ENCODE data around the gene AKIRIN2.
"Not testable (repeated sequence)": the region's sequence is repeated elsewhere in the genome, so short reads cannot be mapped to it uniquely, and the experiment has no call there.

Gene AKIRIN2

DNA sequence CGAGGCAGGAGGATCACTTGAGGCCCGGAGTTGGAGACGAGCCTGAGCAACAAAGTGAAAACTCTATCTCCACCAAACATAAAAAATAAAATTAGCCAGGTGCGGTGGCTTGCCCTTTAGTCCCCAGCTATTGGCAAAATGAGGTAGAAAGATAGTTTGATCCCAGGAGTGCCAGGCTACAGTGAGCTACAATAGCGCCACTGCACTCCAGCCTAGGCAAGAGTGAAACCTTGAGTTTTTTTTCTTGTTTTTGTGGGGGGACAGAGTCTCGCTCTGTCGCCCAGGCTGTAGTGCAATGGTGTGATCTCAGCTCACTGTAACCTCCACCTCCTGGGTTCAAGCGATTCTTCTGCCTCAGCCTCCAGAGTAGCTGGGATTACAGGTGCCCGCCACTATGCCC lies 14.1 kb downstream of the AKIRIN2 start:
- DNase-seq (ENCODE audit: low read depth in 2 of 2, low spot score in 1 of 2), result not testable (repeated sequence)

DNA sequence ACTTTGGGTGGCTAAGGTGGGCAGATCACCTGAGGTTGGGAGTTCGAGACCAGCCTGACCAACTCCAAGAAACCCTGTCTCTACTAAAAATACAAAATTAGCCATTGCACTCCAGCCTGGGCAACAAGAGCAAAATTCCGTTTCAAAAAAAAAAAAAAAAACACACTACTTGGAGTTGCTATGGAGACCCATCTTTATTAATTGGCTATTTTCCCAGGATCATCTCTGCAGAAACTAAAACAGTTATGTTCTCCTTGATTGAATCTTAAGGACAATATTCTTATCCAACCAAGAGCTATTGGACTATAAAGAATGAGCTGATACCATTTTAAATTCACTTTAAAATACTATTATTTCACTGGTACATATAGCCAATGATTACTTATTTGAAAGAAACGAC lies 14.7 kb downstream of the AKIRIN2 start:
- DNase-seq (ENCODE audit: low read depth in 2 of 2, low spot score in 1 of 2), result no peak

DNA sequence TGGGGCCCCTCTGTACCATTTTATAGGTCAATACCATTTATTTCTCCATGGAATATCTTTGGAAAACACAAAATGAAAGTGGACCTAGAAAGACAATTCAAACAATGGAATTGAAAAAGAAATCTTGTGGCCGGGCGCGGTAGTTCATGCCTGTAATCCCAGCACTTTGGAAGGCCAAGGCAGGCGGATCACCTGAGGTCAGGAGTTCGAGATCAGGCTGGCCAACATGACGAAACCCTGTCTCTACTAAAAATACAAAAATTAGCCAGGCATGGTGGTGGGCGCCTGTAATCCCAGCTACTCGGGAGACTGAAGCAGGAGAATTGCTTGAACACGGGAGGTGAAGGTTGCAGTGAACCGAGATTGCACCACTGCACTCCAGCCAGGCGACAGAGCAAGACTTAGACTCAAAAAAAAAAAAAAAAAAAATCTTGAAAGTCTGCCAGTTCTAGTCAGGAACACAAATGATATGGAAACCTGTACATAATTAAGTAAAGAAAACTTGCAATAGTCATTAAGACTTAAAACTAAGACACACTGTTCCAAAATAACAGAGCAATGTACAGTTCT lies 15.3 kb downstream of the AKIRIN2 start:
- not testable (repeated sequence) for DNase-seq (ENCODE audit: low read depth in 2 of 2, low spot score in 1 of 2)

DNA sequence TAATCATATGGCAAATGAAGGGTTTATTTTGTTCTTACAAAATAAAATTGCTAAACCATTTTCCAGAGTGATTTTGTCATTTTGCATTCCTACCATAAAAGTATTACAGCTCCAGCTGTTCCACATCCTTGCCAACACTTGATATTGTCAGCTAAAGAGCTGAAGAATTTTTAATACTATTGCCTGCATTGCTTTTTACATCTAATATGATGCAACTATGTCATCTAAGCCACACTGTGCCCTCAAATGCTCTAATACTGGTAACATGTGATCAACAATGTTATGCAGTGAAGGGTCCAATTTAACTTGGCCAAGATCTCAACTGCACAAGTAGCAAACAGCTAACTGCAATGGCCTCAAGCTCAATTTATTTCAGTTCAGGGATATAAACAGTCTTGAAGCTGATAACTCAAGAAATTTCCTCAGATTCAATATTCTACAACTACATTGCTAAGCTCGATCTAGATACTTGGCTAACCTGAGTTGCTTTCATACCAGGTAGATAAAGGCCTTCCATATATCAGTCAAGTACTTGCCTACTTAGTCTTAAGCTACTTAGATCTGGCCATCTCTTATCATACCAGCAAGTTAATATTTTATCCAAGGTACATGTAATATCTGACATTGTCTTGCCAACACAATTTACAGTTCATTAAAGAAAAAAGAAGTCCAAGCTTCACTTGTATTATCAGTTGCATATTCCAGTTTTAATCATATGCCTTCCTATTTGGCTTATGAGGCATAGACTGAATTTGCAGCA lies 17.0 kb downstream of the AKIRIN2 start:
- DNase-seq (ENCODE audit: low read depth in 2 of 2, low spot score in 1 of 2), result no peak

DNA sequence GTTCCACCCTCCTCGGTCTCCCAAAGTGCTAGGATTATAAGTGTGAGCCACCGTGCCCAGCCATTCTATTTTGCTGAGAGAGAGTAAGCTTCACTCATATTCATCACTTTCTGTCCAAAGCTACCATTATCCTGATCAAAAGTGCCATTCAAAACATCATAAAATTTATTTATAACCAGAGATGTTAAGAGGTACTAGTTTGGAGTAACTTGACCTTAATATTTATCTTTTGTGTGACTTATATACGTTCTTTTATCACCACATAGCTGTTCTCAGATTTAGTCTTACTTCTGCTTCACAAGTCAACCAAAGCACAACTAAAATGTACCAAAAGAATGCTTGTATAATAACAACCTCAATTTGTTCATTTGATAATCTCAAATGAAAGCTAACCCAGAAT lies 18.1 kb downstream of the AKIRIN2 start:
- no peak for DNase-seq (ENCODE audit: low read depth in 2 of 2, low spot score in 1 of 2)

DNA sequence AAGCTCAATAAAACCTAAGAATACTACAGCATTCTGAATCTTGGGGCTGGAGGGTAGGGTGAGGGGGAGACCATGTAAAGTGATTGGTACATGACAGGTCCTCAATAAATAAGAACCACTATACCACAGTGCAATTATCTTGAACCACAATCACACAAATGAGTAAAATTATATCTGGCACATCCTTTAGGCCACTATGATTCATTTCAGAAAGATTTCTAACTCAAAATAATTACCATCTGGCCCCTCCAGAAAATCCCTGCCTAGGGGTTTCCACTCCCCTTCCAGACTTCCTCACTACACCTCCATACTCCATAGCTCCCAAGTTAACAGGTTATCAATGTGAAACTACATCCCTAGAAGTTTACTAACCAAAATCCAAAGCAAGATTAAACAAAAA lies 19.7 kb downstream of the AKIRIN2 start:
- no peak for DNase-seq (ENCODE audit: low read depth in 2 of 2, low spot score in 1 of 2)

GRCh38 chr6:87675004-87675681 lies 26.9 kb downstream of the AKIRIN2 start:
- no peak for DNase-seq (ENCODE audit: low read depth in 2 of 2, low spot score in 1 of 2)

DNA sequence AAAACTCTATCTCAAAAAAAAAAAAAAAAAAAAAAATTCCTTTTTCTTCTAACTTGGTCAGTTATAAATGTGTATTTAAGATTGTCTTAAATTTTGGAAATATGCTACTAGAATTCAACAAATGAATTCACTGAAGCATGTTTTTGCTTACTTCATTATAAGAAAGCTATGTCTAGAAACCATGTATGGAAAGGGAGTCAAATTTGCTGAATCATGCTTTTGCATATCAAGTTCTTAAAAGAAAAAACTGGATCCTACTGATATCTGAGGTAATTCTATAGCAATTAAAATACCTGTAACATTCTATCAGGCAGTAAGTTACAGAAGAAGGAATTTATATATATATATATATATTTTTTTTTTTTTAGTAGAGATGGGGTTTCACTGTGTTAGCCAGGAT lies 27.7 kb downstream of the AKIRIN2 start:
- no peak for DNase-seq (ENCODE audit: low read depth in 2 of 2, low spot score in 1 of 2)

DNA sequence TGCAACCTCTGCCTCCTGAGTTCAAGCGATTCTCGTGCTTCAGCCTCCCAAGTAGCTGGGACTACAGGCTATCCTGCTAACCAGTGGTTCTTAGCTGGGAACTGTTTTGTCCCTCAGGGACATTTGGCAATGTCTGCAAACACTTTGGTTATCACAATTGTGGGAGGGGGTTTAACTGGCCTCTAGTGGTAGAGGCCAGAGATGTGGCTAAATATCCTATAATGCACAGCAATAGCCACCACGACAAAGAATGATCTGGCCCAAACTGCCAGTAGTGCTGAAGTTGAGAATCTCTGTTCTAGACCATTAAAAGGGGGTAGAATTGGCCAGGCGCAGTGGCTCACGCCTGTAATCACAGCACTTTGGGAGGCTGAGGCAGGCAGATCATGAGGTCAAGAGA lies 28.8 kb downstream of the AKIRIN2 start:
- DNase-seq (ENCODE audit: low read depth in 2 of 2, low spot score in 1 of 2), result no peak

GRCh38 chr6:87672641-87673040 lies 29.4 kb downstream of the AKIRIN2 start:
- no peak for DNase-seq (ENCODE audit: low read depth in 2 of 2, low spot score in 1 of 2)

- DNase-seq (ENCODE audit: low read depth in 2 of 2, low spot score in 1 of 2), result no peak
Observed at GRCh38 chr6:87671555-87672029, 30.4 kb downstream of the AKIRIN2 start.

DNA sequence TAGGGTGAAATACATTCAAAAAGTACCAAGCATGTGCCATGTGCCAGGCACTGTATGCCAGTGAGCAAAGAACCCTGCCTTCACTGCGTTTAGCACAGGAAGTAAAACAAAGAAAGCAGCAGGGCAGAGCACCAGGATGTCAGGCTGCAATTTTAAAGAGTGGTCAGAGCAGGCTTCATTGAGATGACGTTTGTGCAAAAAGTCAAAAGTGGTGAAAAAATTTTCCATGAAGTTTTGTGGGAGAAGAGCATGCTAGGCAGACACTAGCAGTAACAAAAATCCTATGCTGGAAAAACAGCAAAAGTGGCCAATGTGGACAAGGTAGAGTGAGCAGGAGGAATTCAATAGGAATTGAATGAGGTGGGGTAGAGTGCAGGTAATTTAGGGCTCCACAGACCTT lies 31.3 kb downstream of the AKIRIN2 start:
- DNase-seq (ENCODE audit: low read depth in 2 of 2, low spot score in 1 of 2), result no peak

GRCh38 chr6:87669051-87669450 lies 33.0 kb downstream of the AKIRIN2 start:
- no peak for DNase-seq (ENCODE audit: low read depth in 2 of 2, low spot score in 1 of 2)

DNA sequence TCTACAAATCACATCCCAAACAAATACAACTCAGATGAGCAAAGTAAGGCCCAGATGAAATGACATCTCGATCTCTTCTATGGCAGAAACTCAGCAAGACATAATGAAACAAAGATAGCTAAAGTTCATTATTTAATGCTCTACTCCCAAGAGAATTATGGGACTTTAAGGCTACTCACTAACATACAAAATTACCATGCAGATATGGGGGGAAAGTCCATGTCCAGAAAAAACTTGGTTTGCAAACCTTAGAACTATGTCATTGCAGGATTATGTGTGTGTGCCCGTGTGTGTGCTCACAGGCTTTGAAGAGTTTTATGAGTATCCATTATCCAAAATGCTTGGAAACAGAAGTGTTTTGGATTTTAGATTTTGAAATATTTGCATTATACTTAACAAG lies 34.0 kb downstream of the AKIRIN2 start:
- DNase-seq (ENCODE audit: low read depth in 2 of 2, low spot score in 1 of 2), result no peak

- no peak for DNase-seq (ENCODE audit: low read depth in 2 of 2, low spot score in 1 of 2)
Observed at GRCh38 chr6:87667032-87667431, 35.0 kb downstream of the AKIRIN2 start.

DNA sequence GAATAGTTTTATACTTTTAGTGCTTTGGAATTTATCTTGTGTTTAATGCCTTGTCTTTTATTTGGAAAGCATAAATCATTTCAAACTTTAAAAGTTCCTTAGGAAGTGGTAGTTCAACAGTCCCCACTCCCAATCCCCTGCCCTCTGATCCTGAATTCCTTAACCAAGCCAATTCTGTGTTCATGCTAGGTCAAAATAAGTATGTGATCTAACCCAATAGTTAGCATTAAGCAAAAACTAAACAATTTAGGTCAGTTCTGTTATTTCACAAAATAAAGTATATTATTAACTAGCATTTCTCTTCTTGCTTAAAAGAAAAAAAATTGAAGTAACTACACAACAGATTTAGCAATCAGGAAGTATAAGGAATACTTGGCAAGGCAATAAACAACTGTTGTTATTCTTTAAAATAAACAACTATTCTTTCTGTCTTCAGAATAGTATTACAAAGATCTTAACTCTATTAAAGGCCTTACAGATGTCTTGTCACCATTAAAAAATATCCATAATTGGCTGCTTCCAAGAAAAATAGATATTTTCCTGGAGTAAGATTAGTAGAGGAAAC lies 37.0 kb downstream of the AKIRIN2 start:
- DNase-seq (ENCODE audit: low read depth in 2 of 2, low spot score in 1 of 2), result no peak

DNA sequence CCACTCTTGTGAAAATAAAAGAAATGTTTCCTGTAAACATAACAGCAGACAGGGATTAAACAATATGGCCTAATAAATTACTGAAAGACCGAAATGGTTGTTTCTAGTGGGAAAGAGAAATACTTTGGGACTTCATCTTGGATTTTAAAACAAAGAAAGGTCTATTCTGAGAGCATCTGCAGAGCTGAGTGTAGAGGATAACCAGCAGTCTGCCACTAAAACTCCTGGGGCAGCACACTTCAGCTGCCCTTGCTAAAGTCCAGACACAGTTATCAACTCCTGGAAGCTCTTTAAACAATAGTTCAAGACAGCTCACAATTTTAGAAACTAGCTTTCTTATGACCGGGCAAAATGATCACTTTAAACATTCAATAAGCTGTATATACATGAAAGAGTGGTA lies 38.6 kb downstream of the AKIRIN2 start:
- no peak for DNase-seq (ENCODE audit: low read depth in 2 of 2, low spot score in 1 of 2)

GRCh38 chr6:87661503-87661902 lies 40.5 kb downstream of the AKIRIN2 start:
- DNase-seq (ENCODE audit: low read depth in 2 of 2, low spot score in 1 of 2), result no peak

DNA sequence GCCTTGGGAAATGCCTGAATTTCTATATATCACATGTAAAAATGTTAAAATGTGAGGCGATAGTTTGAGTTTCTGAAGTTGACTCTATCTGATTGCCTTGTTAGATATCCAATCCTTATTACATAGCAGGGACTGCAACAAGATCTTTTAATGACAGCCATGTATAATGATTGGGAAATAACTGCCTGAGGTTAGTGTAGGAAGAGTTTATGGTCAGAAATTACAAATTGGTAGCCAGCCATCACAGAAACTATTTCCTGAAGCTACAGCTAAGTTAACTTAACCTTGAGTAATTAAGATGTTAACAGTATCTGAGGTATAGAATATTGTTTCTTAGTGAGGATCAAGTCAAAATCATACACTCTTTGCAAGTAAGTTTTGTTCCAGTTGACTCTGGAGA lies 41.0 kb downstream of the AKIRIN2 start:
- DNase-seq (ENCODE audit: low read depth in 2 of 2, low spot score in 1 of 2), result no peak

DNA sequence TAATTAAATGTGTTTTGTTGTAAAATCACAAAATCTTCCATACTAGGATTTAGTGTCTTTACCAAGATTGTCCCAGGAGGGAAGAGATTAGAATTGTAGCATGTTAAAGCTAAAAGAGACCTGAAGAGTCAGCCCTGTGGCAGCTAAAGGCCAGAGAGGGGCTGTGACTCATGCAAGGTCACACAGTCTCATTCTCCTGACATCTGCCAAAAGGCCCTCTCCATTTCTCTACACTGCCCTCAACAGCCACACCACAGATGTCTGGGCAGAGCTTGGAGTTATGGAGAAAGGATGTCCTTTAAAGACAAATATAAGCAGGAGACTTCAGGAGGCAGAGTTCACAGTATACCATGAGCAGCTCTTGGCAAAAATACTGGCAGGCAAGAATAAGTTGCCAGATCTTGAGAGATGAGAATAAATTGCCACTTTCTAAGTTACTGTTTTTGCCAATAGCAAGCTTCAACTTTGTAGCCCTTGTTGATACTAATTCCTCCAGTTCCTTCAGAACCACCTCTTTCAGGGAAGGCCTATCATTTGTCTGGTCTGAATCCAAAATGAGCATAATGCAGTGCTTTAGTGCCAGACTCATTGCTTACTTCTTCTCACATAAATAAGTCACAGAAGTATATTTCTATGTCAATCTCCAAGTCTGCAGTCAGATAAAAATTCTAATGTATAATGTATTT lies 41.7 kb downstream of the AKIRIN2 start:
- no peak for DNase-seq (ENCODE audit: low read depth in 2 of 2, low spot score in 1 of 2)

DNA sequence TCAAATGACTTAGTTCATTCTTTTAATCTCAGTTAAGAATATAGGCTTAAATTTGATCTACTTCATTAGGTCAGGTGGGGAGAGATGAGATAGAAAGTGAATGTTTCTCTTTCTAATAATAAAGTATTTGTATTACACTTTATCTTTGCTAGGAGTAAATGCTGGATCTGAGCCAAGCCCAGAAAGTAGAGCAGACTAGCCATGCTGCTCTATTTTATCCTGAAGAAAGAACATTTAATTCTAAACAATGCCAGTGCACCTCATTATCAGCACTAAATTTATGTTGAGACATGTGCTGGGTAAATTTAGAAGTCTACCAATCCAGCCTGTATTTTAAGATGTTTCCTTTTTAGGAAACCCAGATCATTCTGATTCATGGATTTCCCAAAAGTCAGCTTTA lies 43.5 kb downstream of the AKIRIN2 start:
- DNase-seq (ENCODE audit: low read depth in 2 of 2, low spot score in 1 of 2), result no peak

DNA sequence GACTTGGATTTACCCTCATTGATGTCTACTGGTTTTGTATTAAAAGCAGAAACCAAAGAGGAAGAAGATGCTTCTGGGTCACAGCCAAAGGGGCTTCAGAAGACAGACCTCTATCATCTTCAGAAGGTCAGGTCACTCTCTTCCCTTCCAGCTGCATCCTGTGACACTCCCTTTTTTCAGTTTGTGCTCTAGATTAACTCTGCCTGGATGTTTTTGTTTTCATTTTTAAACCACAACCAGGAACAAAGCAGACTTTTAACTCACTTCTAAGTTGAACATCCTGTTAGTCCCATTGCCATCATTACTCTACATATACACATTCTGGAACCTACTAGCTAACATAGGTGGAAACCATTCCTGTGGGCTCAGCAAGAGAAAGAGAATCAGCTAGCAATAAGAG lies 45.2 kb downstream of the AKIRIN2 start:
- DNase-seq (ENCODE audit: low read depth in 2 of 2, low spot score in 1 of 2), result no peak

All from stimulated activated CD8-positive, alpha-beta memory T cell treated with anti-CD3 and anti-CD28 coated beads, Interleukin-4, amount 100 ng/mL, for 4 hours (primary cell).